Keratinocyte (primary cell): ENCODE results near the gene ERO1B. TPM values are rescaled to one million over a fixed set of nuclear protein-coding genes. Genes with fewer than 3 reads are reported as not detected.

Experiments
- DNase-seq: peaks from one replicate; pipeline ENCODE4 v3.0.0-alpha.2; 2011; ENCODE audit warnings: low read depth, missing footprints, low spot score
- FAIRE-seq: peaks from 2 replicates; lab custom pipeline; 2011; peaks lifted over from hg19 to GRCh38; lab: Jason Lieb, UNC
- H2AFZ ChIP-seq: 2 replicates; pipeline ENCODE4 v1.6.0; 2012; ENCODE audit warnings: low read length, control low read depth, inconsistent platforms; ENCODE audit not compliant: control insufficient read depth
- H3K27ac ChIP-seq: 2 replicates; pipeline ENCODE4 v1.5.1; 2011; ENCODE audit warnings: low read length; ENCODE audit not compliant: control insufficient read depth, insufficient read depth
- H3K27me3 ChIP-seq: 3 replicates; pipeline ENCODE4 v1.6.0; 2011; ENCODE audit warnings: low read length; ENCODE audit not compliant: control insufficient read depth, insufficient read depth; ENCODE audit errors: extremely low read depth
- H3K36me3 ChIP-seq, 2 experiments: 2 replicates in 1 of 2; 3 replicates in 1 of 2; pipeline ENCODE4 v1.5.1; 2011; ENCODE audit warnings: low read length in 2 of 2, mild to moderate bottlenecking in 1 of 2; ENCODE audit not compliant: control insufficient read depth in 2 of 2, insufficient read depth in 2 of 2; ENCODE audit errors: extremely low read depth in 1 of 2
- H3K4me1 ChIP-seq: 3 replicates; pipeline ENCODE4 v1.5.1; 2011; ENCODE audit warnings: low read length; ENCODE audit not compliant: control insufficient read depth, insufficient read depth; ENCODE audit errors: extremely low read depth
- H3K4me2 ChIP-seq: 3 replicates; pipeline ENCODE4 v1.6.0; 2011; ENCODE audit warnings: low read depth, low read length; ENCODE audit not compliant: control insufficient read depth, insufficient read depth; ENCODE audit errors: extremely low read depth
- H3K4me3 ChIP-seq, 3 experiments: fragments of 200-600 bp in 1 of 3; sonication (generic) in 1 of 3; 2 replicates in 2 of 3; 3 replicates in 1 of 3; pipeline ENCODE4 v1.5.1; 2011 to 2016; ENCODE audit warnings: low read length in 3 of 3, mild to moderate bottlenecking in 3 of 3, control low read depth in 2 of 3, inconsistent platforms in 1 of 3, low read depth in 1 of 3, mixed read lengths in 1 of 3, mixed run types in 1 of 3, moderate library complexity in 1 of 3; ENCODE audit not compliant: control insufficient read depth in 2 of 3, insufficient read depth in 2 of 3; ENCODE audit errors: extremely low read depth in 1 of 3
- H3K79me2 ChIP-seq: 2 replicates; pipeline ENCODE4 v1.6.0; 2012; ENCODE audit warnings: low read length; ENCODE audit not compliant: control insufficient read depth, insufficient read depth
- H3K9ac ChIP-seq: 3 replicates; pipeline ENCODE4 v1.6.0; 2011; ENCODE audit warnings: low read length; ENCODE audit not compliant: control insufficient read depth, insufficient read depth; ENCODE audit errors: extremely low read depth
- H3K9me1 ChIP-seq: 3 replicates; pipeline ENCODE4 v1.6.0; 2011; ENCODE audit warnings: low read length; ENCODE audit not compliant: control insufficient read depth, insufficient read depth; ENCODE audit errors: extremely low read depth
- H3K9me3 ChIP-seq: 2 replicates; pipeline ENCODE4 v1.5.1; 2012; ENCODE audit warnings: low read depth, low read length; ENCODE audit not compliant: control insufficient read depth
- H4K20me1 ChIP-seq: 3 replicates; pipeline ENCODE4 v1.6.0; 2011; ENCODE audit warnings: low read length; ENCODE audit not compliant: control insufficient read depth, insufficient read depth; ENCODE audit errors: extremely low read depth
- CTCF ChIP-seq, 3 experiments: IDR thresholded peaks in 1 of 3; conservative IDR thresholded peaks in 1 of 3; optimal IDR thresholded peaks in 1 of 3; 2 replicates in 2 of 3; 3 replicates in 1 of 3; pipeline versions ENCODE3 to v1.5.1; 2011; ENCODE audit warnings: low read length in 3 of 3, mild to moderate bottlenecking in 3 of 3, moderate library complexity in 2 of 3, control low read depth in 1 of 3, inconsistent platforms in 1 of 3; ENCODE audit not compliant: insufficient read depth in 2 of 3; ENCODE audit errors: extremely low read depth in 1 of 3
- EZH2 ChIP-seq: IDR thresholded peaks from one replicate; pipeline ENCODE4 v1.6.1; 2012; ENCODE audit warnings: inconsistent platforms, mild to moderate bottlenecking, low read length, moderate library complexity
- dilution Hi-C: fragments of 300-500 bp; cut with MboI; formaldehyde crosslinking; loops from one replicate; pipeline ENCODE4 v1.7.0; 2020; ENCODE audit warnings: low sequenced_read_pairs; ENCODE audit not compliant: extremely low pct_ligation_motif_present
- polyA plus RNA-seq, 5 experiments: library from polyadenylated mRNA; depleted of rRNA in 3 of 5; stranded (reverse) in 3 of 5; stranded (forward) in 1 of 5; unstranded in 1 of 5; fragments of >200 nt; gene quantifications; 1 replicate in 1 of 5; 2 replicates in 3 of 5; 3 replicates in 1 of 5; pipeline versions ENCODE4 v1.2.1 to v1.2.3, GENCODE V29; 2011 to 2012; ENCODE audit warnings: missing spikeins in 2 of 5, low read depth in 1 of 5, low replicate concordance in 1 of 5

ERO1B gene
- polyA plus RNA-seq, 1 donor (not counting 4 experiments of a cell fraction or from before 2014, with no cell fraction given): 3.1 TPM

- Histone ChIP-seq H3K4me1 (no peaks in the 10 kb centered on the region), H3K9me3 (no peaks in the 10 kb centered on the region), H3K4me2 (no peak overlapping the region), H3K36me3 (no peaks in the 10 kb centered on the region), H3K9ac (no peak overlapping the region), H2AFZ (no peak overlapping the region), H3K9me1 (no peaks in the 10 kb centered on the region), H3K79me2 (no peaks in the 10 kb centered on the region), H3K27ac (no peak overlapping the region), H3K4me3 (no peak overlapping the region), H3K27me3 (no peaks in the 10 kb centered on the region), H4K20me1 (no peaks in the 10 kb centered on the region)
- FAIRE-seq (no peak), DNase-seq (no peak)
- no peak for TF ChIP-seq CTCF (optimal IDR thresholded peaks at IDR 0.05 in 1 of 3, IDR thresholded peaks at IDR 0.05 in 1 of 3, conservative IDR thresholded peaks at IDR 0.05 in 1 of 3; ENCODE audit: extremely low read depth in 1 of 3, insufficient read depth in 2 of 3, low read length in 3 of 3)
- no peak for TF ChIP-seq EZH2
- dilution Hi-C loops: no loop called here
Observed at GRCh38 chr1:236201786-236202185, 80.0 kb downstream of the ERO1B start.

GRCh38 chr1:236200925-236201324 lies 80.8 kb downstream of the ERO1B start:
- Histone ChIP-seq H3K4me2 (no peak overlapping the region), H3K9me1 (no peaks in the 10 kb centered on the region), H3K27me3 (no peaks in the 10 kb centered on the region), H4K20me1 (no peaks in the 10 kb centered on the region), H2AFZ (no peak overlapping the region), H3K9me3 (no peaks in the 10 kb centered on the region), H3K36me3 (no peaks in the 10 kb centered on the region), H3K9ac (no peak overlapping the region), H3K4me3 (no peak overlapping the region), H3K79me2 (no peaks in the 10 kb centered on the region), H3K4me1 (no peaks in the 10 kb centered on the region), H3K27ac (no peak overlapping the region)
- TF ChIP-seq CTCF (optimal IDR thresholded peaks at IDR 0.05 in 1 of 3, IDR thresholded peaks at IDR 0.05 in 1 of 3, conservative IDR thresholded peaks at IDR 0.05 in 1 of 3; ENCODE audit: extremely low read depth in 1 of 3, insufficient read depth in 2 of 3, low read length in 3 of 3) (no peak), EZH2 (no peak)
- DNase-seq (no peak), FAIRE-seq (no peak)
- dilution Hi-C loops: no loop called here
